ENCODE results near the gene CSTF1.

DNA sequence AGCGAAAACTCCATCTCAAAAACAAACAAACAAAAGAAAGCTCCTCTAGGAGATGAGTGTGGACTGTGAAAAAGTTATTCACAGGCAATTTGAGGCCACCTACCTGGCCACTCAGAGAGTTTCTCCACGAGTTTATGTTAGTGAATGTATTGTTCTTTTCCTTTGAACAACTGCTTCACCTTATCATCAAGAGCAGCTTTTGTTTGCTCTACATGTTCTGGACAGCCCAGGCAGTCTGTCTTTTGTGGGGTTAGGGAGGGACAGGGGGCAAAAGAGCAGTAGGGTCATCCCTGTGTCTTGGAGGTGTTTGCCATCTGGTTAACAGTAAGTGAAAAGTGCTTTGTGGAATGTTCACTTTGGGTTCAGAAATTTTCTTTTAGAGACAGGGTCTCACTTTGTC lies 27.6 kb downstream of the CSTF1 start:
- TF ChIP-seq, protein P1, sequence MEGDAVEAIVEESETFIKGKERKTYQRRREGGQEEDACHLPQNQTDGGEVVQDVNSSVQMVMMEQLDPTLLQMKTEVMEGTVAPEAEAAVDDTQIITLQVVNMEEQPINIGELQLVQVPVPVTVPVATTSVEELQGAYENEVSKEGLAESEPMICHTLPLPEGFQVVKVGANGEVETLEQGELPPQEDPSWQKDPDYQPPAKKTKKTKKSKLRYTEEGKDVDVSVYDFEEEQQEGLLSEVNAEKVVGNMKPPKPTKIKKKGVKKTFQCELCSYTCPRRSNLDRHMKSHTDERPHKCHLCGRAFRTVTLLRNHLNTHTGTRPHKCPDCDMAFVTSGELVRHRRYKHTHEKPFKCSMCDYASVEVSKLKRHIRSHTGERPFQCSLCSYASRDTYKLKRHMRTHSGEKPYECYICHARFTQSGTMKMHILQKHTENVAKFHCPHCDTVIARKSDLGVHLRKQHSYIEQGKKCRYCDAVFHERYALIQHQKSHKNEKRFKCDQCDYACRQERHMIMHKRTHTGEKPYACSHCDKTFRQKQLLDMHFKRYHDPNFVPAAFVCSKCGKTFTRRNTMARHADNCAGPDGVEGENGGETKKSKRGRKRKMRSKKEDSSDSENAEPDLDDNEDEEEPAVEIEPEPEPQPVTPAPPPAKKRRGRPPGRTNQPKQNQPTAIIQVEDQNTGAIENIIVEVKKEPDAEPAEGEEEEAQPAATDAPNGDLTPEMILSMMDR (IDR thresholded peaks at IDR 0.05; ENCODE audit: low read depth, low read length, missing input control): no peak
- TF ChIP-seq, protein P2, sequence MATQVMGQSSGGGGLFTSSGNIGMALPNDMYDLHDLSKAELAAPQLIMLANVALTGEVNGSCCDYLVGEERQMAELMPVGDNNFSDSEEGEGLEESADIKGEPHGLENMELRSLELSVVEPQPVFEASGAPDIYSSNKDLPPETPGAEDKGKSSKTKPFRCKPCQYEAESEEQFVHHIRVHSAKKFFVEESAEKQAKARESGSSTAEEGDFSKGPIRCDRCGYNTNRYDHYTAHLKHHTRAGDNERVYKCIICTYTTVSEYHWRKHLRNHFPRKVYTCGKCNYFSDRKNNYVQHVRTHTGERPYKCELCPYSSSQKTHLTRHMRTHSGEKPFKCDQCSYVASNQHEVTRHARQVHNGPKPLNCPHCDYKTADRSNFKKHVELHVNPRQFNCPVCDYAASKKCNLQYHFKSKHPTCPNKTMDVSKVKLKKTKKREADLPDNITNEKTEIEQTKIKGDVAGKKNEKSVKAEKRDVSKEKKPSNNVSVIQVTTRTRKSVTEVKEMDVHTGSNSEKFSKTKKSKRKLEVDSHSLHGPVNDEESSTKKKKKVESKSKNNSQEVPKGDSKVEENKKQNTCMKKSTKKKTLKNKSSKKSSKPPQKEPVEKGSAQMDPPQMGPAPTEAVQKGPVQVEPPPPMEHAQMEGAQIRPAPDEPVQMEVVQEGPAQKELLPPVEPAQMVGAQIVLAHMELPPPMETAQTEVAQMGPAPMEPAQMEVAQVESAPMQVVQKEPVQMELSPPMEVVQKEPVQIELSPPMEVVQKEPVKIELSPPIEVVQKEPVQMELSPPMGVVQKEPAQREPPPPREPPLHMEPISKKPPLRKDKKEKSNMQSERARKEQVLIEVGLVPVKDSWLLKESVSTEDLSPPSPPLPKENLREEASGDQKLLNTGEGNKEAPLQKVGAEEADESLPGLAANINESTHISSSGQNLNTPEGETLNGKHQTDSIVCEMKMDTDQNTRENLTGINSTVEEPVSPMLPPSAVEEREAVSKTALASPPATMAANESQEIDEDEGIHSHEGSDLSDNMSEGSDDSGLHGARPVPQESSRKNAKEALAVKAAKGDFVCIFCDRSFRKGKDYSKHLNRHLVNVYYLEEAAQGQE (IDR thresholded peaks at IDR 0.05): no peak
- TF ChIP-seq GABPA (IDR thresholded peaks at IDR 0.05 in 1 of 2, conservative IDR thresholded peaks at IDR 0.05 in 1 of 2) (no peak), SP1 (IDR thresholded peaks at IDR 0.05) (no peak), RAD21 (IDR thresholded peaks at IDR 0.05) (no peak), ZBTB33 (IDR thresholded peaks at IDR 0.05) (no peak), JUND (IDR thresholded peaks at IDR 0.05) (no peak), TAF1 (conservative IDR thresholded peaks at IDR 0.05) (no peak), YY1 (IDR thresholded peaks at IDR 0.05) (no peak), MAX (IDR thresholded peaks at IDR 0.05) (no peak)

All from liver (tissue), 3 donors.